H9 (cell line): ENCODE results near the gene LDLRAD4. TPM values are rescaled to one million over a fixed set of nuclear protein-coding genes. Genes with fewer than 3 reads are reported as not detected.

Experiments used
- DNase-seq: peaks from one replicate; pipeline ENCODE4 v3.0.0-alpha.2; 2017
- H2AFZ ChIP-seq: one replicate; pipeline ENCODE4 v1.6.1; 2013; ENCODE audit warnings: mild to moderate bottlenecking, low read length, control low read depth, moderate library complexity
- H2AK5ac ChIP-seq: 2 replicates; pipeline ENCODE4 v1.6.1; 2013; ENCODE audit warnings: low read length, control low read depth, mixed read lengths; ENCODE audit not compliant: insufficient read length
- H2BK120ac ChIP-seq: one replicate; pipeline ENCODE4 v1.6.1; 2013; ENCODE audit warnings: low read depth, mild to moderate bottlenecking, low read length, control low read depth, inconsistent platforms; ENCODE audit not compliant: poor library complexity, severe bottlenecking
- H2BK12ac ChIP-seq: 2 replicates; pipeline ENCODE4 v1.6.1; 2013; ENCODE audit warnings: low read length, control low read depth, mixed read lengths, low read depth; ENCODE audit not compliant: insufficient read length
- H2BK15ac ChIP-seq: 2 replicates; pipeline ENCODE4 v1.6.1; 2013; ENCODE audit warnings: low read depth, low read length, control low read depth
- H2BK20ac ChIP-seq: one replicate; pipeline ENCODE4 v1.6.1; 2013; ENCODE audit warnings: low read depth, mild to moderate bottlenecking, low read length, control low read depth, inconsistent platforms; ENCODE audit not compliant: poor library complexity, severe bottlenecking
- H2BK5ac ChIP-seq: 2 replicates; pipeline ENCODE4 v1.6.1; 2013; ENCODE audit warnings: low read length, control low read depth, mixed read lengths; ENCODE audit not compliant: insufficient read length
- H3K14ac ChIP-seq: 2 replicates; pipeline ENCODE4 v1.6.1; 2013; ENCODE audit warnings: low read length, control low read depth; ENCODE audit not compliant: insufficient read depth
- H3K18ac ChIP-seq: 2 replicates; pipeline ENCODE4 v1.6.1; 2013; ENCODE audit warnings: low read depth, mild to moderate bottlenecking, mixed read lengths, low read length, control low read depth; ENCODE audit not compliant: insufficient read length
- H3K23ac ChIP-seq: 2 replicates; pipeline ENCODE4 v1.6.1; 2013; ENCODE audit warnings: low read length, control low read depth, mixed read lengths, low read depth; ENCODE audit not compliant: insufficient read length
- H3K23me2 ChIP-seq: 2 replicates; pipeline ENCODE4 v1.6.1; 2013; ENCODE audit warnings: low read depth, mild to moderate bottlenecking, mixed read lengths, low read length, control low read depth; ENCODE audit not compliant: insufficient read length, poor library complexity, severe bottlenecking
- H3K27ac ChIP-seq: 2 replicates; pipeline ENCODE4 v1.5.1; 2013; ENCODE audit warnings: low read length, control low read depth, mixed read lengths, low read depth; ENCODE audit not compliant: insufficient read length
- H3K27me3 ChIP-seq: 2 replicates; pipeline ENCODE4 v1.6.1; 2013; ENCODE audit warnings: low read length, control low read depth, inconsistent platforms; ENCODE audit not compliant: insufficient read depth
- H3K4ac ChIP-seq: 2 replicates; pipeline ENCODE4 v1.6.1; 2013; ENCODE audit warnings: low read depth, mild to moderate bottlenecking, control low read depth, inconsistent platforms, low read length, moderate library complexity
- H3K4me1 ChIP-seq: 2 replicates; pipeline ENCODE4 v1.6.1; 2013; ENCODE audit warnings: low read length, control low read depth, inconsistent platforms; ENCODE audit not compliant: insufficient read depth
- H3K4me2 ChIP-seq: 2 replicates; pipeline ENCODE4 v1.6.1; 2013; ENCODE audit warnings: low read length, control low read depth, mixed read lengths; ENCODE audit not compliant: insufficient read length, insufficient read depth
- H3K56ac ChIP-seq: 2 replicates; pipeline ENCODE4 v1.6.1; 2013; ENCODE audit warnings: low read depth, mild to moderate bottlenecking, mixed read lengths, low read length, control low read depth; ENCODE audit not compliant: insufficient read length
- H3K79me1 ChIP-seq: 2 replicates; pipeline ENCODE4 v1.6.1; 2013; ENCODE audit warnings: low read depth, mild to moderate bottlenecking, moderate library complexity, low read length, control low read depth, inconsistent platforms; ENCODE audit not compliant: insufficient read depth, poor library complexity, severe bottlenecking
- H3K79me2 ChIP-seq: 2 replicates; pipeline ENCODE4 v1.6.1; 2013; ENCODE audit warnings: low read length, control low read depth, inconsistent platforms; ENCODE audit not compliant: insufficient read depth
- H3K9ac ChIP-seq: 2 replicates; pipeline ENCODE4 v1.6.1; 2013; ENCODE audit warnings: low read length, control low read depth, mixed read lengths; ENCODE audit not compliant: insufficient read length; ENCODE audit errors: extremely low read depth
- H3K9me3 ChIP-seq: one replicate; pipeline ENCODE4 v1.6.1; 2013; ENCODE audit warnings: low read depth, low read length, inconsistent platforms; ENCODE audit not compliant: control insufficient read depth
- H3T11ph ChIP-seq: one replicate; pipeline ENCODE4 v1.6.1; 2013; ENCODE audit warnings: mild to moderate bottlenecking, low read length, control low read depth, inconsistent platforms
- H4K20me1 ChIP-seq: one replicate; pipeline ENCODE4 v1.6.1; 2013; ENCODE audit not compliant: control insufficient read depth, insufficient read length, insufficient read depth
- H4K5ac ChIP-seq: 2 replicates; pipeline ENCODE4 v1.6.1; 2013; ENCODE audit warnings: low read depth, mild to moderate bottlenecking, mixed read lengths, low read length, control low read depth; ENCODE audit not compliant: insufficient read length
- H4K8ac ChIP-seq: replicated peaks from 2 replicates; pipeline ENCODE4 v1.6.1; 2013; ENCODE audit warnings: low read length, control low read depth, mixed read lengths, low read depth; ENCODE audit not compliant: insufficient read length
- H4K91ac ChIP-seq: 2 replicates; pipeline ENCODE4 v1.6.1; 2013; ENCODE audit warnings: low read depth, mild to moderate bottlenecking, moderate library complexity, mixed read lengths, low read length, control low read depth; ENCODE audit not compliant: insufficient read length
- H3K27ac Mint-ChIP-seq, 3 experiments: 2 replicates in 2 of 3; 3 replicates in 1 of 3; pipeline ENCODE4 v1.8.0; 2020 to 2021; ENCODE audit warnings: mixed read lengths in 3 of 3, mild to moderate bottlenecking in 1 of 3, moderate library complexity in 1 of 3
- H3K27me3 Mint-ChIP-seq: 2 replicates; pipeline ENCODE4 v1.8.0; 2021; ENCODE audit warnings: low read depth, mild to moderate bottlenecking, moderate library complexity, mixed read lengths
- H3K36me3 Mint-ChIP-seq, 3 experiments: 2 replicates in 2 of 3; 3 replicates in 1 of 3; pipeline ENCODE4 v1.8.0; 2020 to 2021; ENCODE audit warnings: low read depth in 3 of 3, mixed read lengths in 3 of 3; ENCODE audit not compliant: insufficient read depth in 1 of 3
- H3K4me1 Mint-ChIP-seq, 2 experiments: 2 replicates each; pipeline ENCODE4 v1.8.0; 2020; ENCODE audit warnings: mixed read lengths in 2 of 2
- H3K4me3 Mint-ChIP-seq, 2 experiments: 2 replicates in 1 of 2; 3 replicates in 1 of 2; pipeline ENCODE4 v1.8.0; 2020 to 2021; ENCODE audit warnings: mild to moderate bottlenecking in 2 of 2, mixed read lengths in 2 of 2, moderate library complexity in 1 of 2
- H3K9me3 Mint-ChIP-seq, 2 experiments: 2 replicates in 1 of 2; 3 replicates in 1 of 2; pipeline ENCODE4 v1.8.0; 2020; ENCODE audit warnings: mild to moderate bottlenecking in 2 of 2, mixed read lengths in 2 of 2, moderate library complexity in 1 of 2
- WGBS: extraction: QIAGEN DNeasy Blood & Tissue Kit; methylation state at CpG from one replicate; pipeline ENCODE4 v1.1.7; 2013; ENCODE audit warnings: missing lambda C conversion rate, low lambda C conversion rate, mixed read lengths; ENCODE audit not compliant: insufficient read length; ENCODE audit errors: extremely low coverage; 5-methylcytosine and 5-hydroxymethylcytosine counted together
- total RNA-seq: library from RNA; stranded (reverse); gene quantifications from 2 replicates; pipeline ENCODE4 v1.2.1, GENCODE V29; 2021
- TF ChIP-seq, protein P1 (sequence below): fragments of 200-600 bp; sonication (generic); conservative IDR thresholded peaks from 3 replicates; pipeline ENCODE4 v1.8.0; 2021; ENCODE audit warnings: antibody characterized with exemption, mild to moderate bottlenecking

LDLRAD4 gene
- total RNA-seq, 1 experiment from 2014 or later = 3.9 TPM

DNA sequence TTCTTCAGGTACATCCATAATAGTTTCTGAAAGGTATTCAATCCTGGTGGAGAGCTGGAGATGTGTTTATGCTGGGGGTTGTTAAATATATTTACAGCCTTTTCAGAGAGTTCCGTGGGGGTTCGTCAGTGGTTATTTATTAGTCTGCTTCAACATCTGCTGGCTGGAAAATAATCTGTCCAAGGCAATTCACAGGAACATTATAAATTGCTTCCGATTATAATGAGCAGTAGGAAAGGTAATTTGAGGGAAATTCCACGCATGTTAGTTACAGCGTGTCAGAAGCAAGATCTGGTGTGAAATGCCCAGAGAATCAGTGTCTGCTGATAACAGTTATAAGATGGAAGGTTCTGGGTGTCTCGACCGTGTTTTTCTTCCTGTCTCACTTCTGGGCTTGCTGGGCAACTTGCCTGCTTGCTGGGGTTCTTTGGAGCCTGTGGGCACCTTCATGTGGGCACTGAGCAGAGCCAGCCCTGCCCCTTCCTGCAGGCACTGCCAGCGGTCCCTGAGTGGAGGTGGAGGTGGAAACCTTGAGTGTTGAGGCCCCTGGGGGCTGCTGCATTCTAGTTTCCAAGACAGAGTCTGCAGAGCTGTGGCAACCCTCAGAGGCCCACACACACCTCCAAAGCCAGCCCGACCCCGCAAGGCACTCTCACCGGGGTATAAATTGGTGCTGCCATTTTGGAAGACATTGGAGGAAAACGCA, 322.1 kb downstream of the LDLRAD4 start:
- H2AFZ ChIP-seq = no peak overlapping the region
- H3K79me1 ChIP-seq = no peaks in the 10 kb centered on the region
- no peak for DNase-seq
- H3K4me1 ChIP-seq = no peaks in the 10 kb centered on the region; the same call in 1 of the 2 replicates
- no peak overlapping the region for H3K4me3 Mint-ChIP-seq
- TF ChIP-seq, protein P1, sequence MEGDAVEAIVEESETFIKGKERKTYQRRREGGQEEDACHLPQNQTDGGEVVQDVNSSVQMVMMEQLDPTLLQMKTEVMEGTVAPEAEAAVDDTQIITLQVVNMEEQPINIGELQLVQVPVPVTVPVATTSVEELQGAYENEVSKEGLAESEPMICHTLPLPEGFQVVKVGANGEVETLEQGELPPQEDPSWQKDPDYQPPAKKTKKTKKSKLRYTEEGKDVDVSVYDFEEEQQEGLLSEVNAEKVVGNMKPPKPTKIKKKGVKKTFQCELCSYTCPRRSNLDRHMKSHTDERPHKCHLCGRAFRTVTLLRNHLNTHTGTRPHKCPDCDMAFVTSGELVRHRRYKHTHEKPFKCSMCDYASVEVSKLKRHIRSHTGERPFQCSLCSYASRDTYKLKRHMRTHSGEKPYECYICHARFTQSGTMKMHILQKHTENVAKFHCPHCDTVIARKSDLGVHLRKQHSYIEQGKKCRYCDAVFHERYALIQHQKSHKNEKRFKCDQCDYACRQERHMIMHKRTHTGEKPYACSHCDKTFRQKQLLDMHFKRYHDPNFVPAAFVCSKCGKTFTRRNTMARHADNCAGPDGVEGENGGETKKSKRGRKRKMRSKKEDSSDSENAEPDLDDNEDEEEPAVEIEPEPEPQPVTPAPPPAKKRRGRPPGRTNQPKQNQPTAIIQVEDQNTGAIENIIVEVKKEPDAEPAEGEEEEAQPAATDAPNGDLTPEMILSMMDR = no peak
- H3K27me3 Mint-ChIP-seq = no peaks in the 10 kb centered on the region
- no peaks in the 10 kb centered on the region for H3K27me3 ChIP-seq
- H4K8ac ChIP-seq = no peak overlapping the region
- H3K4me1 Mint-ChIP-seq = peaks cover 14 to 29% of the 10 kb centered on the region in 2 experiments
- H2BK5ac ChIP-seq = no peak overlapping the region
- no peaks in the 10 kb centered on the region for H3K79me2 ChIP-seq
- no peak overlapping the region for H3K56ac ChIP-seq
- H4K91ac ChIP-seq = no peak overlapping the region
- H3K23me2 ChIP-seq = no peaks in the 10 kb centered on the region
- H3K27ac ChIP-seq = no peak overlapping the region
- no CpG with 5 or more reads among the region's 12 CpGs for WGBS
- no peak overlapping the region for H3T11ph ChIP-seq
- no peak overlapping the region for H3K9ac ChIP-seq
- H2BK12ac ChIP-seq = no peak overlapping the region
- no peak overlapping the region for H3K14ac ChIP-seq
- H3K23ac ChIP-seq = no peak overlapping the region
- H4K5ac ChIP-seq = no peak overlapping the region
- no peaks in the 10 kb centered on the region for H3K9me3 Mint-ChIP-seq
- no peak overlapping the region for H3K27ac Mint-ChIP-seq
- no peak overlapping the region for H3K4me2 ChIP-seq
- H2BK120ac ChIP-seq = no peak overlapping the region
- no peak overlapping the region for H3K18ac ChIP-seq
- no peak overlapping the region for H3K4ac ChIP-seq
- H2AK5ac ChIP-seq = no peak overlapping the region
- no peak overlapping the region for H2BK20ac ChIP-seq
- H2BK15ac ChIP-seq = no peak overlapping the region
- no peaks in the 10 kb centered on the region for H3K36me3 Mint-ChIP-seq
- no peaks in the 10 kb centered on the region for H4K20me1 ChIP-seq
- H3K9me3 ChIP-seq = no peaks in the 10 kb centered on the region
